ENCODE measurements around the gene TCERG1L.
"Not testable (repeated sequence)": the region's sequence is repeated elsewhere in the genome, so short reads cannot be mapped to it uniquely, and the experiment has no call there.

The TCERG1L gene

GRCh38 chr10:131092386-131092785, 219.1 kb downstream of the TCERG1L start:
- no peak for DNase-seq

- no peak for DNase-seq
These were observed 219.8 kb downstream of the TCERG1L start for GRCh38 chr10:131091682-131092081.

GRCh38 chr10:131090761-131091661, 220.5 kb downstream of the TCERG1L start:
- DNase-seq: peak; percentile 87

- no peak for DNase-seq
These were observed 221.7 kb downstream of the TCERG1L start for GRCh38 chr10:131089861-131090260.

GRCh38 chr10:131089150-131089549, 222.4 kb downstream of the TCERG1L start:
- no peak for DNase-seq

- no peak for DNase-seq
These were observed 222.9 kb downstream of the TCERG1L start for GRCh38 chr10:131088619-131089018.

- no peak for DNase-seq
These were observed 223.9 kb downstream of the TCERG1L start for GRCh38 chr10:131087464-131088215.

GRCh38 chr10:131086511-131086910, 225.0 kb downstream of the TCERG1L start:
- DNase-seq: no peak

- no peak for DNase-seq
These were observed 225.4 kb downstream of the TCERG1L start for GRCh38 chr10:131086094-131086493.

- no peak for DNase-seq
These were observed 226.2 kb downstream of the TCERG1L start for GRCh38 chr10:131085091-131085860.

GRCh38 chr10:131084791-131085090, 226.8 kb downstream of the TCERG1L start:
- no peak for DNase-seq

- no peak for DNase-seq
These were observed 227.4 kb downstream of the TCERG1L start for GRCh38 chr10:131083915-131084790.

GRCh38 chr10:131082991-131083481, 228.5 kb downstream of the TCERG1L start:
- DNase-seq: no peak

GRCh38 chr10:131082201-131082850, 229.2 kb downstream of the TCERG1L start:
- DNase-seq: no peak

GRCh38 chr10:131081786-131082185, 229.7 kb downstream of the TCERG1L start:
- DNase-seq: no peak

GRCh38 chr10:131081376-131081775, 230.1 kb downstream of the TCERG1L start:
- no peak for DNase-seq

GRCh38 chr10:131080571-131080970, 230.9 kb downstream of the TCERG1L start:
- DNase-seq: no peak

- DNase-seq: no peak
These were observed 232.2 kb downstream of the TCERG1L start for GRCh38 chr10:131079314-131079713.

- DNase-seq: not testable (repeated sequence)
These were observed 232.6 kb downstream of the TCERG1L start for GRCh38 chr10:131078882-131079280.

GRCh38 chr10:131078131-131078881, 233.2 kb downstream of the TCERG1L start:
- no peak for DNase-seq

- DNase-seq: no peak
These were observed 233.8 kb downstream of the TCERG1L start for GRCh38 chr10:131077724-131078123.

Data from NCI-H1436 (cell line).